KOPT-K1 (cell line): Measurements from ENCODE around the gene CASKIN1.

Source experiments
- H3K27ac ChIP-seq: fragments of 200-600 bp; sonication (generic); 2 replicates; pipeline ENCODE4 v1.5.1; 2016; ENCODE audit warnings: antibody characterized with exemption, mild to moderate bottlenecking, low read depth, low read length; ENCODE audit not compliant: poor library complexity, severe bottlenecking
- H3K36me3 ChIP-seq: fragments of 200-600 bp; sonication (generic); 2 replicates; pipeline ENCODE4 v1.5.1; 2017; ENCODE audit warnings: antibody characterized with exemption, mild to moderate bottlenecking, low read length, moderate library complexity; ENCODE audit not compliant: insufficient read depth
- H3K9me3 ChIP-seq: fragments of 200-600 bp; sonication (generic); 2 replicates; pipeline ENCODE4 v1.5.1; 2017; ENCODE audit warnings: antibody characterized with exemption, low read length, mild to moderate bottlenecking; ENCODE audit not compliant: insufficient read depth, poor library complexity, severe bottlenecking

Gene CASKIN1

GRCh38 chr16:2154533-2155090 lies 41.8 kb downstream of the CASKIN1 start:
- H3K36me3 ChIP-seq = peaks cover 48% of the 10 kb centered on the region
- no peaks in the 10 kb centered on the region for H3K9me3 ChIP-seq
- H3K27ac ChIP-seq = peak overlapping the region; percentile 86

- Histone ChIP-seq H3K27ac (peak overlapping the region; percentile 86), H3K9me3 (no peaks in the 10 kb centered on the region), H3K36me3 (peaks cover 41% of the 10 kb centered on the region)
Observed at GRCh38 chr16:2152695-2153506, 43.5 kb downstream of the CASKIN1 start.

- peaks cover 38% of the 10 kb centered on the region for H3K36me3 ChIP-seq
- H3K9me3 ChIP-seq = no peaks in the 10 kb centered on the region
- no peak overlapping the region for H3K27ac ChIP-seq
Observed at GRCh38 chr16:2151188-2152091, 45.0 kb downstream of the CASKIN1 start.

- Histone ChIP-seq H3K36me3 (peaks cover 38% of the 10 kb centered on the region), H3K9me3 (no peaks in the 10 kb centered on the region), H3K27ac (no peak overlapping the region)
Observed at GRCh38 chr16:2150418-2151187, 45.8 kb downstream of the CASKIN1 start.

- Histone ChIP-seq H3K9me3 (no peaks in the 10 kb centered on the region), H3K27ac (no peak overlapping the region), H3K36me3 (peaks cover 38% of the 10 kb centered on the region)
Observed at GRCh38 chr16:2149630-2150417, 46.6 kb downstream of the CASKIN1 start.

GRCh38 chr16:2148714-2149629 lies 47.4 kb downstream of the CASKIN1 start:
- Histone ChIP-seq H3K9me3 (no peaks in the 10 kb centered on the region), H3K36me3 (peaks cover 31% of the 10 kb centered on the region), H3K27ac (no peak overlapping the region)

GRCh38 chr16:2147981-2148671 lies 48.3 kb downstream of the CASKIN1 start, which contains the start of gene RAB26:
Gene RAB26 (plus strand): TSS chr16:2148625. CDS start chr16:2148784, 159 bp downstream.
- peaks cover 22% of the 10 kb centered on the region for H3K36me3 ChIP-seq
- no peak within 1 kb of the TSS for H3K27ac ChIP-seq

GRCh38 chr16:2147378-2147777 lies 49.0 kb downstream of the CASKIN1 start:
- H3K27ac ChIP-seq = no peak overlapping the region
- no peaks in the 10 kb centered on the region for H3K9me3 ChIP-seq

More at GRCh38 chr16:2147981-2148671, 48.3 kb downstream of the CASKIN1 start, which contains the start of gene RAB26:
- H3K9me3 ChIP-seq = no peaks in the 10 kb centered on the region

GRCh38 chr16:2145843-2146242 lies 50.6 kb downstream of the CASKIN1 start:
- no peaks in the 10 kb centered on the region for H3K36me3 ChIP-seq
- no peaks in the 10 kb centered on the region for H3K9me3 ChIP-seq
- no peak overlapping the region for H3K27ac ChIP-seq

More at GRCh38 chr16:2147378-2147777, 49.0 kb downstream of the CASKIN1 start:
- peaks cover 15% of the 10 kb centered on the region for H3K36me3 ChIP-seq

- no peaks in the 10 kb centered on the region for H3K9me3 ChIP-seq
- no peak overlapping the region for H3K27ac ChIP-seq
- no peaks in the 10 kb centered on the region for H3K36me3 ChIP-seq
Observed at GRCh38 chr16:2143878-2144485, 52.4 kb downstream of the CASKIN1 start.

GRCh38 chr16:2142942-2143877 lies 53.2 kb downstream of the CASKIN1 start:
- Histone ChIP-seq H3K9me3 (no peaks in the 10 kb centered on the region), H3K36me3 (no peaks in the 10 kb centered on the region), H3K27ac (no peak overlapping the region)
